Tibial artery (tissue), 4 donors: ENCODE results near the gene SYN1.

Experiments
- DNase-seq, 2 donors: peaks; one replicate each; pipeline ENCODE4 v3.0.0-alpha.2; 2019
- H3K27ac ChIP-seq, 2 donors: fragments of 200-600 bp; sonication (generic) in 1 of 2; 1 replicate in 1 of 2; 2 replicates in 1 of 2; pipeline ENCODE4 v1.5.1; 2018 to 2019; ENCODE audit warnings: mild to moderate bottlenecking in 1 of 2
- H3K27me3 ChIP-seq, 2 donors: fragments of 200-600 bp; sonication (generic) in 1 of 2; one replicate each; pipeline versions ENCODE4 v1.5.1 to v1.6.0; 2016 to 2019
- H3K36me3 ChIP-seq, 3 donors: fragments of 200-600 bp; sonication (generic) in 2 of 3; one replicate each; pipeline ENCODE4 v1.5.1; 2016 to 2019; ENCODE audit warnings: mild to moderate bottlenecking in 2 of 3
- H3K4me1 ChIP-seq, 4 donors: fragments of 200-600 bp; sonication (generic) in 2 of 4; 1 replicate in 3 of 4; 2 replicates in 1 of 4; pipeline ENCODE4 v1.5.1; 2016 to 2019
- H3K4me3 ChIP-seq, 2 donors: fragments of 200-600 bp; sonication (generic) in 1 of 2; 1 replicate in 1 of 2; 2 replicates in 1 of 2; pipeline ENCODE4 v1.5.1; 2018 to 2019; ENCODE audit warnings: mild to moderate bottlenecking in 2 of 2
- H3K9me3 ChIP-seq, 3 donors: fragments of 200-600 bp; sonication (generic) in 1 of 3; one replicate each; pipeline ENCODE4 v1.5.1; 2016 to 2019
- CTCF ChIP-seq, 2 experiments: fragments of 200-600 bp in 1 of 2; fragments of 450-650 bp in 1 of 2; IDR thresholded peaks; one replicate each; pipeline ENCODE4 v1.5.1; 2017 to 2019; ENCODE audit warnings: antibody characterized with exemption in 2 of 2, mild to moderate bottlenecking in 1 of 2, moderate library complexity in 1 of 2
- intact Hi-C: fragments of 100-400 bp; cut with DNase I; formaldehyde crosslinking; loops from one replicate; pipeline ENCODE4 v1.15.0; 2023; ENCODE audit warnings: low total_unique reads

SYN1 gene

GRCh38 chrX:47562615-47563243 lies 56.9 kb downstream of the SYN1 start:
- no peaks in the 10 kb centered on the region for H3K27me3 ChIP-seq
- no peak for DNase-seq
- H3K27ac ChIP-seq: no peak overlapping the region
- peak; percentile 18 to 24 for TF ChIP-seq CTCF (IDR thresholded peaks at IDR 0.05)
- intact Hi-C loops: no loop called here
- H3K4me1 ChIP-seq: peaks cover 0 to 16% (median 13%) of the 10 kb centered on the region in 4 donors
- H3K4me3 ChIP-seq: no peak overlapping the region
- peaks cover 20 to 42% (median 42%) of the 10 kb centered on the region in 3 donors for H3K36me3 ChIP-seq
- no peaks in the 10 kb centered on the region for H3K9me3 ChIP-seq

GRCh38 chrX:47561659-47562151 lies 58.0 kb downstream of the SYN1 start:
- intact Hi-C loops: no loop called here
- peaks cover 10 to 32% (median 31%) of the 10 kb centered on the region in 3 donors for H3K36me3 ChIP-seq
- no peaks in the 10 kb centered on the region for H3K9me3 ChIP-seq
- H3K27ac ChIP-seq: peak overlapping the region; percentile 91
- no peak for TF ChIP-seq CTCF (IDR thresholded peaks at IDR 0.05)
- H3K4me1 ChIP-seq: peaks cover 0 to 16% (median 13%) of the 10 kb centered on the region in 4 donors
- no peak for DNase-seq
- H3K27me3 ChIP-seq: no peaks in the 10 kb centered on the region
- H3K4me3 ChIP-seq: peak overlapping the region; percentile 62 to 70

- Histone ChIP-seq H3K27me3 (no peaks in the 10 kb centered on the region), H3K36me3 (peaks cover 9 to 26% (median 26%) of the 10 kb centered on the region in 3 donors), H3K4me1 (peaks cover 0 to 16% (median 13%) of the 10 kb centered on the region in 4 donors), H3K4me3 (peak within 1 kb of the TSS; percentile 62 to 70), H3K27ac (peak within 1 kb of the TSS; percentile 91), H3K9me3 (no peaks in the 10 kb centered on the region)
- intact Hi-C loops: no loop called here
- TF ChIP-seq CTCF (IDR thresholded peaks at IDR 0.05): no peak
- DNase-seq: peak; percentile 97 to 99
Observed at GRCh38 chrX:47560934-47561658, 58.6 kb downstream of the SYN1 start, which contains the start of gene ARAF. Gene ARAF (plus strand): TSS chrX:47561205. CDS start chrX:47562968, 1,763 bp downstream.

DNA sequence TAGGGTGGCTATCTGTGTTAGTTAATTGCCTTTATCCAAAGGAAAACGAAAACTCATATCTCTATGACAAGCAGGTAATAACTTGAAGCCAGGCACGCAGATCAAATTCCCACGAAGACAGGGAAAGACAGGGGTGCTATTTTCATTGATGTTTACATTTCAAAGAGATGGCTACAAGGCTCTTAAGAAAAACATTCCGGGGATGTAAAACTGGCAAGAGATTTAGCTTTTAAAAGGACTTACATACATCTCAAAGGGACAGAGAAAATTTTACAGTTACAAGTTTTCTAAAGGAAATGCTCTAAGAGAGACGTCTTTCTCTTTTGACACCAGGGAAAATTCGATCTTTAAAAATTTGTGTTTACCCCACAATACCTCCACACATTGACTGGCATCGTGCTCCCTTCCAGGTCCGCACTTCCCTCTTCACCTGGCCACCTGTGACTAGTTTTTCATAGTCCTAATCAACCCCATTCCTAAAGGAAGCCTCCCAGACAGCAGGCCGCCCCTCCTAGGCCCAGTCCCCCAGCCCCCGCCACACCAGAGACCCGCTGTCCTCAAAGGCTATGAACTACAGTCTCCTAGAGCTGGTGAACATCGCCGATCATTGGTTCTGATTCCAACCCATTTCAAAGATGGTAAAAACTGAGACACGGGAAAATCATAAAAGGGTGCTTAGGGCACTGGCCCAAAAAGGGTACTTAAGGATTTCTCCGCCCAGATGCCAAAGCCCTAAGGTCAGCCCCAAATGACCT lies 59.3 kb downstream of the SYN1 start:
- TF ChIP-seq CTCF (IDR thresholded peaks at IDR 0.05): no peak
- intact Hi-C loops: no loop called here
- peak overlapping the region; percentile 62 to 70 for H3K4me3 ChIP-seq

DNA sequence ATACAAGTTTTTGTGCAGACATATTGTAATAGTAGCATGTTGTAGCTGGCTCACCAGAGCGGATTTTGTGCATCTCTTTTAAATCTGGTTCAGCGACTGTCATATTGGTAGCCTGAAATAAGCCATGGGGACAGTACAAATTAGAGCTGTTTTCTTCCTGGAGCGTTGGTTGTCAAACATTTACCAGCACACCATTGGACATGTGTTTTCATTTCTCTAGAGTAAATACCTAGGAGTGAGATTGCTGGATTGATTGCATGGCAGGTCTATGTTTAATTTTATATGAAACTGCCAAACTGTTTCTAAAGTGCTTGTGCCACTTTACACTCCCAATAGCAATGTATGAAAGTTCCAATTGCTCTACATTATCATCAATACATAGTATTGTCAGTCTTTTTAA lies 61.2 kb downstream of the SYN1 start:
- DNase-seq: no peak
- Histone ChIP-seq H3K9me3 (no peaks in the 10 kb centered on the region), H3K4me1 (peaks cover 0 to 16% (median 13%) of the 10 kb centered on the region in 4 donors), H3K27ac (no peak overlapping the region), H3K4me3 (no peak overlapping the region), H3K27me3 (no peaks in the 10 kb centered on the region), H3K36me3 (peaks cover 0 to 7% (median 5%) of the 10 kb centered on the region in 3 donors)
- TF ChIP-seq CTCF (IDR thresholded peaks at IDR 0.05): no peak
- intact Hi-C loops: no loop called here

More for the DNA sequence above, 59.3 kb downstream of the SYN1 start:
- Histone ChIP-seq H3K27ac (peak overlapping the region; percentile 91), H3K27me3 (no peaks in the 10 kb centered on the region), H3K36me3 (peaks cover 8 to 23% (median 22%) of the 10 kb centered on the region in 3 donors), H3K4me1 (peaks cover 0 to 16% (median 13%) of the 10 kb centered on the region in 4 donors), H3K9me3 (no peaks in the 10 kb centered on the region)
- no peak for DNase-seq
